Fibroblast of skin of left biceps (primary cell): ENCODE data around the gene UGT2A1.

Experiments
- DNase-seq, 2 experiments: peaks; one replicate each; pipeline ENCODE4 v3.0.0-alpha.2; 2013; ENCODE audit warnings: low read depth in 2 of 2

Gene UGT2A1

DNA sequence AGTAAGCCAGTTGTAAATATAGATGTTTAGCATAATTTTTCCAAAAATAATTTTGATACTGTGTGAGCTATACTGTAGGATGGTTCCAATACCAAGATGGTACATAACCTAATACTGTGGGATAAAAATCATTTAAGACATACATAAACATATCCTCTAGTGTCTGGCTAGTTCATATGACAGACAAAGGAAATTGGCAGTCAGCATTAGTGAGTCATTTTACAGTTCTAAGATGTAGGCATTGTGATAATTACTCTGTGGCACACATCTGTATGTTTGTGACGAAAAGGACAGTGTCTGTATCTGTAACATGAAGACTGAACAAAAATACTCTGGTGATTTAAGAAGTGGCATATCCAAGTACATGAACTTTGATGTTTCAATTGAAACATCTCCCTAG is 63.2 kb downstream of the UGT2A1 start:
- DNase-seq: no peak

DNA sequence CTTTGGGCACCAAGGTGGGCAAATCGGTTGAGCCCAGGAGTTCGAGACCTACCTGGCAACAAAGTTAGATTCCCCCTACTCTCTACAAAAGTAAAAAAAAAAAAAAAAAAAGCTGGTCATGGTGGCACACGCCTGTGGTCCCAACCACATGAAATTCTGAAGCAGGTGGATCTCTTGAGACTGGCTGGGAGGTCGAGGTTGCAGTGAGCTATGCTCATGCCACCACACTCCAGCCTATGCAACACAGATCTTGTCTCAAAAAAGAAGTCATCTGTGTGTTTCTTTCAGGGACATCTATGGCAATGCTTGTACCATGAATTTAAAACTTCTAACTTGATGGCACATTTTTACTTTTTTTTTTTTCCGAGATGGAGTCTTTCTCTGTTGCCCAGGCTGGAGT is 68.9 kb downstream of the UGT2A1 start:
- no peak for DNase-seq

DNA sequence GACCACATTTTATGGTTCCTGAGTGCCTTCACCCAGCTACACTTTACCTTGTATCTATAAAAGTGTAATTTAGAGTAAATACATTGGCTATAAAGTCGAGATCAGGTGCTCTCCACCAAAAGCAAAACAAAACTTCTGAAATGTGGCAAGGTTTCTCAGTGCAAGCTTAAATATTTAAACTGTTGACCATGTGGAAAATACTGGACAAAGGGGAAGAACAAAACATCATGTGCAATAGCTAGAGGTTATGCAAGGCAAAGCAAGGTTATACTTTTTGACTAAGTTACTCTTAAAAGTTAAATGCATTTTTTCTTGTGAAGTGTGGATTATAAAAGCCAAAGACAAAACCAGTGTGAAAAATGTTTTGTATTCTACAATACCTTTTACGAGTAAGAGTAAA is 69.5 kb downstream of the UGT2A1 start:
- DNase-seq: no peak

DNA sequence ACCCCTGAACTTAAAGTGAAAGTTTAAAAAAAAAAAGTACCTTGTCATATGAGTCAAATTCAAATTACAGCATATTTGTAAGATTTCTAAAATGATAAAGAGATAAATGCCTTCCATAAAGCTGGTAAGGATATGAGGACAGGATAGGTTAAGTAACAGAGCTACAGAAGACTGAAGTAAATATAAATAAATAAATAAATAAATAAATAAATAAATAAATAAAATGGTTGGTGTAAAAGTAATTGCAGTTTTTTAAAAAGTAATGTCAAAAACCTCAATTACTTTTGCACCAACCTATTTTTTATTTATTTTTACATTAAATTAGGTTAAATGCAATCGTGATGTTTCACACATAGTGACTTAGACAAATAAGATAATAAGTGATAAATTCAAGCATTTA is 75.8 kb downstream of the UGT2A1 start:
- DNase-seq: no peak

DNA sequence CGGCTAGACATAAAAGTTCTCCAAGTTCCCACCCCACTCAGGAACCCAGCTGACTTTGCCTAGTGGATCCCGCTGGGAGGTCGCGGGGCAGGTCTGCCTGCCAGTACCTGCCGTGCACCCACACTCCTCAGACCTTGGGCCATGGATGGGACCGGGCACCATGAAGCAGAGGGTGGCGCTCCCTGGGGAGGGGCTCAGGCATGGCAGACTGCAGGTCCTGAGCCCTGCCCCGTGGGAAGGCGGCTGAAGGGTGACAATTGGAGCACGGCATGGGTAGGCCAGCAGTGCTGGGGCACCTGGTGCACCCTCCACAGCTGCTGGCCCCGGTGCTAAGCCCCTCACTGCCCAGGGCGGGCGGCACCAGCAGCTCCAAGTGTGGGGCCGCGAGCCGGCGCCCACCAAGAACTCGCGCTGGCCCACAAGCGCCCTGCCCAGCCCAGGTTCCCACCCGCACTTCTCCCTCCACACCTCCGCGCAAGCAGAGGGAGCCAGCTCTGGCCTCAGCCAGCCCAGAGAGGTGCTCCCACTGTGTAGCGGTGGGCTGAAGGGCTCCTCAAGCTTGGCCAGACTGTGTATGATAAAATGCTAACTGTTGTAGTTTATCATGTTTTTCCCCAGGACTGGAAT is 76.7 kb downstream of the UGT2A1 start:
- no peak for DNase-seq

DNA sequence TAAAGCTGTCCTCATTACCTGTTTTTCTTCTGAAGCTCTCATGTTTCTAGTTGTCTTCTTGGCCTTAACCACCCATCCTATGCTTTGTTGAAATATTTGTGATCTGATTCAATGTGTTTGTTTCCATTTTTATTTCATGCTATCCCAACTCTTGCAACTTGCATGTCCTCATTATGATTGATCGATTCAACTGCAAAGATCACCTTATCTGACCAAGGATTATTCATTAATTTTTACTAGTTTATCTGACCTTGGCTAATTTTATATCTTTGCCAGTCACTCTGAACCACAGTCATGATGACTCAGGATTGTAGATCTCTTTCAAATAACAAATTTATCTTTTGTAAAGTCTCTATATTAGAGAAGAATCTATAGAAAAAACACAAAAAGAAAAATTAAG is 84.3 kb downstream of the UGT2A1 start:
- no peak for DNase-seq

DNA sequence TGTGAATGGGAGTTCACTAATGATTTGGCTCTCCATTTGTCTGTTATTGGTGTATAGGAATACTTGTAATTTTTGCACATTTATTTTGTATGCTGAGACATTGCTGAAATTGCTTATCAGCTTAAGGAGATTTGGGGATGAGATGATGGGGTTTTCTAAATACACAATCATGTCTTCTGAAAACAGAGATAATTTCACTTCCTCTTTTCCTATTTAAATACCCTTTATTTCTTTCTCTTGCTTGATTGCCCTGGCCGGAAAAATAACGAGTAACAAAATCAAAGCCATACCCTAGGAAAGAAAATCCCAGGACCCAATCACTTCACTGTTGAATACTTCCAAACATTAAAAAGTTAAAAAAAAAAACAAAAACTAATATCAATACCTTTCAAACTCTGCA is 89.6 kb downstream of the UGT2A1 start:
- no peak for DNase-seq

DNA sequence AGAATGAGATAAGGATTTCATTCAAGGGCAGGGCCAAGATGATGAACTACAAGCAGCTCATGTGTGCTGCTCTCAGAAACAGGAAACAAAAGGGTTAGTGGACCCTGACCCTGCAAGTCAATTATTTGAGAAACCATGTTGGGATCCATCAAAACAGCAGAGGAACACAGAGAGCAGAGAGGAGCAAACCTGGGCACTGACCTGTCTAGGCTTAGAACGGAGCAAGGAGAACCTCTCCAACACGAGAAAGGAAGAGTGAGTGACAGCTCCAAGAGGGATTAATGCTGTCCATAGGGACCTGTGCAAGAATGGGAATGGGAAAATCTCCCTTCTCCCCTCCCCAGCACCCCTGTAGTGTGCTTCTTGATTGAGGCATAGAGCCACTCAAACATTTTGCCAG is 103.4 kb downstream of the UGT2A1 start:
- no peak for DNase-seq

DNA sequence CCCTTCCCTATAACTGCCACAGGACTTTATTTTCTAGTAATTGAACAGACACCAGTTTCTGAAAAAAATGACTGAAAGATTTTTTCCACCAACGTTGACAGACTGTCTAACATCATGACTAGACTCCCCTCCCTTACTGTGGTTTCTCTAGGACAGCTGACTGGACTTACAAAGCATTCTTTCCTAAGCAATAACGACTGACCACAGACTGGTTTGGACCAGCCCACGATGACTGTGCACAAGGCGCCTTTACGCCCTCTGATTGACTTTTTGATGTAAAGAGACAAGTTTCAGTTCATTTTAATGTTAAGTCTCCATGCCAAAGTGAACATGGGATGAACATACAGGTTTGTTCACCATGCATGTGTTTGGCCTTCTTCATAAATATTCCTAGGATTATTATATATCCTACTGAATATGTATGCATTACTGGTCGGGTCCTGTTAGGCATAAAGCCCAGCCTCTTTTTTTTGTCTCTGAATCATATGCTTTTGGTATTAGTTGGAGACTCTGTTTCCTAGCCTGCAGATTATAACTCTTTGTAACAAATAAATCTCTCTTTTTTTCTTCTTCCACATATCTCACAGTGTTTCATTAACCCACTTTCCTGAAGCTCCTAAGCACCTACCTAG is 106.8 kb downstream of the UGT2A1 start:
- no peak for DNase-seq
